GM21515 (cell line): ENCODE data around the gene ECI1.
"Not testable (repeated sequence)": the region's sequence is repeated elsewhere in the genome, so short reads cannot be mapped to it uniquely, and the experiment has no call there.

Experiments
- ATAC-seq: cut with Tn5 transposase; IDR thresholded peaks from one replicate; pipeline ENCODE4 v1.9.1; 2021; ENCODE audit not compliant: unreplicated experiment

Gene ECI1

GRCh38 chr16:2256531-2257140 is 5.2 kb upstream of the ECI1 start:
- no peak for ATAC-seq

DNA sequence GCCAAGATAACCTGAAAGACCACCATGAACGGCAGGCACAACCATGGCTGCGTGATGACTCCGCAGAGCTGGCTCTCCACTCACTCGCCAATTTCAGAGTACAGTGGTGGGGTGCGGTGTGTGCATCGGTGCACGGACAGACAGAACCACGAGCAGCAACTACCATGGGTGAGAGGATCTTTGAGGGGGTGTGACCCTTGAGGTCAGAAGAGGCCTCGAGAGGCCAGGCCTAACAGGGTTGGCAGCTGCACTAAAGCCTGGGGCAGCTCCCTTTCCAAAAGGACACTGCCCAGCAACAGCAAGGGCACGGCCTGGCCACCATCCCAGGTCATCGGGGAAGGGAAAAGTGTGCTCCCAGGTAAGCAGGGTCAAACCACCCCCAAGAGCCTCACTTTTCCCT is 1.9 kb upstream of the ECI1 start:
- no peak for ATAC-seq

GRCh38 chr16:2252806-2253148 is 1.4 kb upstream of the ECI1 start:
- no peak for ATAC-seq

DNA sequence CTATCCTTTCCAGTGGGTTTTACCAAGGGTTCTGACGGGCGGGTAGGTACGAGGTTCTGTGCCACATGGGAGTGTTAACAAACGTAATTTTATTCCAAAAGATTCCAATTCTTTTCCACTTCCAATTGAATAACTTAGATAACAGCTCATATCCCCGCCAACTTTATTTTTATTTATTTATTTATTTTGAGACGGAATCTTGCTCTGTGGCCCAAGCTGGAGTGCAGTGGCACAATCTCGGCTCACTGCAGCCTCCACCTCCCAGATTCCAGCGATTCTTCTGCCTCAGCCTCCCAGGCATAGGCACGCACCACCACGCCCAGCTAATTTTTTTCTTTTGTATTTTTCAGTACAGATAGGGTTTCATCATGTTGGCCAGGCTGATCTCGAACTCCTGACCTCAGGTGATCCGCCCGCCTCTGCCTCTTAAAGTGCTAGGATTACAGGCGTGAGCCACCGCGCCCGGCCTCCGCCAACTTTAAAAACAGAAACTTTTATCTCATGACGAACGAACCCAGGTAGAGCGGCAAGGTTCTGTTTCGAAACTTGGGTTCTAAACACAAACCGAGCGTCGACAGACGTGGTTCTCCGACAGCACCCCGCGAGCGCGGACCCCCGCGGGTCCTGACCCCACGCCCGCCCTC is 613 bp downstream of the ECI1 start:
- ATAC-seq, result no peak

GRCh38 chr16:2246301-2246885 is 5.0 kb downstream of the ECI1 start:
- ATAC-seq, result no peak

- ATAC-seq, result no peak
Observed at GRCh38 chr16:2244926-2245795, 6.2 kb downstream of the ECI1 start.

DNA sequence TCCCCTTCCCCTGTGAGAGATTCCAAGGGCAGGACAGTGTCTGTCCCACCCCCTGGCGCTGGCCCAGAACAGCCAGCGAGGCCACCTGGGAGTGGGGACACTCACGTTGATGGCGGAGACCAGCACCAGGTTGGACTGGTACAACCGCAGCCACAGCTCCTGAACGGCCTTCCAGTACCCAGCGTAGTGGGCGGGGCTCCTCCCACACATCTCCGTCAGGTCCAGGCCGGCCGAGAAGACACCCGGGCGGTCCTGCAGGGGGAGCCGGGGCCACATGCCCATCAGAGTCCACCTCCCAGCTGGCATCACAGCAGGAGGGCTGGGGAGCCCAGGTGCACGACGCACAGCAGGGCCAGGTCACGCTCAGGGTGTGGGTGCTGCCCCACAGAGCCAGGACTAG is 7.1 kb downstream of the ECI1 start:
- no peak for ATAC-seq

- no peak for ATAC-seq
Observed at GRCh38 chr16:2243781-2244180, 7.6 kb downstream of the ECI1 start.

GRCh38 chr16:2243031-2243528 is 8.3 kb downstream of the ECI1 start:
- ATAC-seq, result no peak

GRCh38 chr16:2242598-2242997 is 8.8 kb downstream of the ECI1 start:
- ATAC-seq, result no peak

- not testable (repeated sequence) for ATAC-seq
Observed at GRCh38 chr16:2240331-2240730, 11.1 kb downstream of the ECI1 start.

DNA sequence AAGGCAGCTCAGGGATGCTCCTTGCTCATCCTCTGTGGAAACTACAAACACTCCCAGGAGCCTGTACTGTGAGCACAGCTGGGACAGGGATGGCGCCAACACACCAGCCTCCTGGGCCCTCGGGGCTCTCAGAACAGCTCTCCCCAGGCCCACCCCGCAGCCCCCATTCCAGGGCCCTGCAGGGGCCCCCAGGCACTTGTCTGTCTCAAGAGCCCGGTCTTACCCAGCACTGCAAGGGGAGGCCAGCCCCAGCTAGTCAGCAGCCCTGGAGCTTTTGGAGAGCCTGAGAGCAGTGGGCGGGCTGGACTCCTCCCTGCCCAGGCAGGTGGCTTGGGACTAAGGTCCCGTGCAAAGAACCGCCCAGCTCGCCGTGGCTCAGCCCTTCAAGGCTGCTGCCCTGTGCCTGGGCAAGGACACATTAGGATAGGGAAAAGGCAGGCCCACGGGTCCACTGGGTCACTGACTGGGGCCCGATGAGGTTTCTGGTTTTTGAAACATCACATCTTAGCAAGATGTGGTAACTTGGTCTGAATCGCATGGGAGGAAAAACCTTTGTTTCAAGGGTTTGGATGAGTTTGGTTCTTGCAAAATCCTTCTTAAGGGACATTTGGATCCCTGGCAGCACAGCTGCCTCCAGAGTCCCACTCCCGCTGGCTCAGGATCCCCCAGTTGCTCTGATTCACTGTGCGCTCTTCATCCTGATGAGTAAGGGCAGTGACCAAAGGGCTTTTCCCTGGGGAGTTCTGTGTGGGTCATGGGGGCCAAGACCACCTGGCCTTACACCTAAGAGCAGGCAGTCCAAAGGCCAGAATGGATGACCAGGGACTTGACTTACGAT is 12.3 kb downstream of the ECI1 start:
- ATAC-seq, result no peak

GRCh38 chr16:2238150-2238837 is 13.1 kb downstream of the ECI1 start:
- ATAC-seq, result no peak

- ATAC-seq, result no peak
Observed at GRCh38 chr16:2237493-2238149, 13.8 kb downstream of the ECI1 start.

DNA sequence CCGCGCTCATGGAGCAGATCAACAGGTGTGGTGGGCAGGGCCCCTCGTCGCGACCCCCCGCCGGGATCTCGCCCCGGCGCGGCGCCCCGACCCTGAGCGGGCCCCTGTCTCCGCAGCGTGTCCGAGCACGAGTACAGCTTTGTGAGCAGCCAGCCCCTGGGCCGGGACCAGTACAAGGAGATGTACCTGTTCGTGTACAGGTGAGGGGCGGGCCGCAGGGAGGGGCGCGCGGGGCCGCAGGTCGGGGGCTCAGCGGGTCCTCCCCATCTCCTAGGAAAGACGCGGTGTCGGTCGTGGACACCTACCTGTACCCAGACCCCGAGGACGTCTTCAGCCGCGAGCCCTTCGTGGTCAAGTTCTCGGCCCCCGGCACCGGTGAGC is 14.3 kb downstream of the ECI1 start:
- no peak for ATAC-seq

DNA sequence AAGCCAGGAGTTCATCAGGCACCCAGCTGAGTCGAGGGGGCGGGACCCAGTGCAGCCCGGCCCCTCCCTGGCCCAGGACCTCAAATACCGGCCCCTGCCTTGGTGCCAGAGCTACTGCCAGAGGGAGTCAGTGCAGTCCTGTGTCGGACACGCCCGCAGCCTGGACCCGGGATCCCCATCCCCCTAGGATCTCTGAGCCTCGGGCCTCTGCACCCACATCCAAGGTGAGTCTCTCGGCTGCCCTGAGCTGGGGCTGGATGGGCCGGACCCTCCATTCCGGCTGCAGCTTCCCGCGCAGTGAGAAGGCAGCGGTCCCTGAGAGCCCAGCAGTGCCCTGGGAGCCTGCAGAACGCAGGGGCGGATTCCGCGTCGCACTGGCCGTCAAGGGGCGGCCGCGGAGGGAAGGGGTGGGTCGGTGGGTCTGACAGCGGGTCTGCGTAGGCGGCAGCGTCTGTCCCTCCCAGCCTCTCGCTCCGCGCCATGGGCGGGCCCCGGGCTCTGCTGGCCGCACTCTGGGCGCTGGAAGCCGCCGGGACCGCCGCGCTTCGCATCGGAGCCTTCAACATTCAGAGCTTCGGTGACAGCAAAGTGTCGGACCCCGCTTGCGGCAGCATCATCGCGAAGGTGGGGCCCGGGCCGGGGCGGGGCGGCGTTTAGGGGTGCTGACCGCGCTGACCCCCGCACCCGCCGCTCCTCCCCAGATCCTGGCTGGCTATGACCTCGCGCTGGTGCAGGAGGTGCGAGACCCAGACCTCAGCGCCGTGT is 14.9 kb downstream of the ECI1 start, which contains the start of gene DNASE1L2:
Gene DNASE1L2 (plus strand): TSS at position 108 of the 765 bp plus-strand sequence. CDS start 373 bp downstream, at position 481.
- ATAC-seq, result no peak

- ATAC-seq, result no peak
Observed at GRCh38 chr16:2235695-2236336, 15.6 kb downstream of the ECI1 start.

- ATAC-seq, result no peak
Observed at GRCh38 chr16:2235234-2235651, 16.1 kb downstream of the ECI1 start.
